HG03342 (cell line): ENCODE results near the gene RFTN2.
"Not testable (repeated sequence)": the region's sequence is repeated elsewhere in the genome, so short reads cannot be mapped to it uniquely, and the experiment has no call there.

Experiments
- ATAC-seq: cut with Tn5 transposase; IDR thresholded peaks from one replicate; pipeline ENCODE4 v1.9.1; 2021; ENCODE audit warnings: mild to moderate bottlenecking, moderate library complexity; ENCODE audit not compliant: unreplicated experiment

The RFTN2 gene

DNA sequence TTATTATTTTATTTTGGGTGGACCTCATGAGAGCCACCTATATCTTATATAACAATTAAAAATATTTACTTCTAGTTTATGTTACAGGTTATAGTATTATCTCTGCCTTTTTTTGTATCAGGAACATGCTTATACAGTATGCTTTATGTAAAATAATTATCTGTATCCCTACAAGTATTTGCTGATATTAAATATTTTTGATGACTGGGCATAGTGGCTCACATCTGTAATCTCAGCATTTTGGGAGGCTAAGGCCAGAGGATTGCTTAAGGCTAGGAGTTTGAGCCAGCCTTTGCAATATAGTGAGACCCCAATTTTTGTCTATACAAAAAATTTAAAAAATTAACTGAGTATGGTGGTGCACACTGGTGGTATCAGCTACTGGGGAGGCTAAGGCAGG lies 119.9 kb downstream of the RFTN2 start:
- no peak for ATAC-seq

DNA sequence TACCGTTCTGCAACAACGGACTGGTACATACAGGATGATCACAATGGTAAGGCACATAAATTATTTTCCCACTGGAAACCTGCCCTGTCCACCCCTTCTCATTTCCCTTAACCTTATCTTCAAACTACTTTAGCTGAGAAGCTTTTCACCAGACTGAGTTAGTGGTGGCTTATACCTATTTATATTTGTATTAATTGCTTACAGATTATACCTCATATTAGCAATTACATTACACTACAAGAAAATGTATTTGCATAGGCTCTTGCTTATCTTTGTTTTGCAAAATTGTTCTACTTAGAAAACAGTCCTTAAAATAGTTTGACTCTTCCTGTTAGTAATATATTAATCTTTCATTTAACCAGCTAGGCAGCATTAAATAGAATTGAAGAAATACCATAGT lies 124.1 kb downstream of the RFTN2 start:
- ATAC-seq: not testable (repeated sequence)

DNA sequence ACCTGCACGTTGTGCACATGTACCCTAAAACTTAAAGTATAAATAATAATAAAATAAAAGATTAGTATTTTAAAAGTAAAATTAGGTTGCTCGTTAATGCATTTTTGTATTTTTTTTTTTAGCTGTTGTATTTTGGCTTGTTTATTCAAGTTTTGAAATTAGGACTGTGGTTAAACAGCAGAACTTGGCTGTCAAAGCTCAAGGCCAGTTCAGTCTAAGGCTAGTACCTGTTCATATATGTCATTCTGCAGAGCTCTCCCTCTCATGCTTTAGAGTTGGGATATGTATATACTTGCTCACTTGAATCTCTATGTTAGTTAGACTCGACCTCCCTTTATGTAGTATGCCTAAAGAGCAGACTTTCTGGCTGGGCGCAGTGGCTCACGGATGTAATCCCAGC lies 126.8 kb downstream of the RFTN2 start:
- ATAC-seq: no peak

DNA sequence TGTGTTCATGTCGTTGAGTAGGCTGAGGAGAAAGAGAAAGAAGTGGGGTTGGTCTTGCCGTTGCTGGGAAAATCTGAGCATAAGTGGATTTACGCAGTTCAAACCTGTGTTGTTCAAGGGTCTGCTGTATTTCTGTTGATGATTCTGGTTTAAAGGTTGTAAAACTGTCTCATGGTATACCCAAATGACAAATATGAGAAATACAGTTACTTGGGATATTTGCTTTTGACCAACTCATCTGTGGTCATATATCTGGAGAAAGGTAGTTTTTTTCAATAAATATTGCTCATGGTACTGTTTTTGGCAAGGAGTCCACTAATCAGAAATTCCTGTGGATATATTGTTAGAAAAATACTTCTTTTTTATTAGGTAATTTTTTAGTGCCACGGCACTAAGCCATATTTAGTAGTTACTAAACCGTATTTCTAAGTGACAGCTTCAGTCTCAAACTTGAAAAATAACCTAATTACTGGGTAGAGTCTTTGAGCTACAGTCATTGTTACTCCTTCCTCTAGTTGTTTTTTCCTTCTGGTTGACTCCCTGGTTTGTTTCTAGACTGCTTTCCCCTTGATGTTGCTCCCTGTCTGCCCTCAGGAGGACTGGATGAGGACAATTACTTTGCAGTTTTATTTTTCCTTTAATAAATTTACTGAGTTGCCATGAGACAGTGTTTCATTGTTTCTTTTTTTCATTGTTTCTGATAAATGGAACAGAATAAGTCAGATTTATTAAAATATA lies 128.1 kb downstream of the RFTN2 start:
- ATAC-seq: no peak

DNA sequence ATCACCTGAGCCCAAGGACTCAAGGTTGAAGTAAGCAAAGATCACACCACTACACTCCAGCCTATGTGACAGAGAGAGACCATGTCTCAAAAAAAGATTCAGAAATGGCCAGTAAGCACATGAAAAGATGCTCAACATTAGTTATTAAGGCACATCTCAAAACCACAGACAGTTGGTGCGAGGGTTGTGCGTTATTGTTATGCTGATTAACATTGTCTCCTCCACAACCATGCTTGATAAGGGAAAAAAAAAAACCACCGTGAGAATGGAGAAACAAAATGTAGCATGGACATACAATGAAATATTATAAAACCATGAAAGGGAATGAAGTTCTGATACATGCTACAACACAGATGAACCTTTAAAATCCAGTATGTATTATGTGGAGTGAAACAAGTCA lies 132.2 kb downstream of the RFTN2 start:
- ATAC-seq: no peak

DNA sequence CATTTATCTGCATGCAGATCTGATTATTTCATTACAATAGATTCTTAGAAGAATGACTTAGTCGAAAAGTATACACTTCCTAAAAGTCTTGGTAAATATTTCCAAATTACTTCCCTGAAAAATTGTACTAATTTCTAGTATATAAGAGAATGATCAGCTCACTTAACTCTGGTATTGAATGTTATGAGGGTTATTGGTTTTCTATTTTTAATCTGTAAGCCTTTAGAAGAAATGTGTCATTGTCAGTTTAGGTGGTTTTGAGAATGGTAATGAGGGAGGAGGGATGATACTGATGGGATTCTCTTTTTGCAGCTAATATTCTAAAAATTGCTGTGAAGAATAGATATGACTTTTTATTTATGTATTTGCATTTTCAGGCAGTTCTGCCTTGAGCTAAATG lies 135.7 kb downstream of the RFTN2 start:
- no peak for ATAC-seq

DNA sequence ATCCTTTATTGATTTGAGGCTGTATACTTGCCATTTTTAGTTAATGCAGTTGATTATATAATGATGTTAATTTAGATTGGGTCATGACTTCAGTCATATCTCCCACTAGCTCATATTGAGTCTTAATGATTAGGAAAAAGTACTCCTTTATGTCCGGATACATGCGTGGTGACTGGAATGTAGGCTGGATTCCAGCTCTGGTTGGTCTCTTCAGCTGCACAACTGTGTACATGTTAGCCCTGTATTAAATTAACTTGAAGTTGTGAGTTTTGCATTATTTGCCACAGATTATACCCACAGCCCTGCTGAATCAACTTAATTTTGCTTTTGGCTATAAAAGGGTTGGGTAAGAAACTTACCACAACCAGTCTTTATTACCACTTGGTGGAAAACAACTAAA lies 137.0 kb downstream of the RFTN2 start:
- no peak for ATAC-seq
